Progenitor cell of endocrine pancreas (in vitro differentiated cells): Measurements from ENCODE around the gene PGD. TPM values are rescaled to one million over a fixed set of nuclear protein-coding genes. Genes with fewer than 3 reads are reported as not detected.
A peak's percentile ranks its signal among the peaks of the same experiment; 100 is the strongest.
"Not testable (repeated sequence)": the region's sequence is repeated elsewhere in the genome, so short reads cannot be mapped to it uniquely, and the experiment has no call there.

Source experiments
- DNase-seq: peaks from one replicate; pipeline ENCODE4 v3.0.0; 2021; ENCODE audit warnings: low spot score; ENCODE audit not compliant: unreplicated experiment
- H3K27ac Mint-ChIP-seq: 2 replicates; pipeline ENCODE4 v1.8.0; 2021; ENCODE audit warnings: mild to moderate bottlenecking, moderate library complexity, mixed read lengths
- H3K27me3 Mint-ChIP-seq: 2 replicates; pipeline ENCODE4 v1.8.0; 2021; ENCODE audit warnings: mixed read lengths
- H3K36me3 Mint-ChIP-seq: 2 replicates; pipeline ENCODE4 v1.8.0; 2022; ENCODE audit warnings: mixed read lengths; ENCODE audit not compliant: insufficient read depth
- H3K4me1 Mint-ChIP-seq: 2 replicates; pipeline ENCODE4 v1.8.0; 2021; ENCODE audit warnings: low read depth, mixed read lengths
- H3K4me3 Mint-ChIP-seq: 2 replicates; pipeline ENCODE4 v1.8.0; 2021; ENCODE audit warnings: low read depth, mild to moderate bottlenecking, moderate library complexity, mixed read lengths
- H3K9me3 Mint-ChIP-seq: 2 replicates; pipeline ENCODE4 v1.8.0; 2021; ENCODE audit warnings: low read depth, mixed read lengths
- total RNA-seq: library from RNA; stranded (reverse); gene quantifications from 2 replicates; pipeline ENCODE4 v1.2.1, GENCODE V29; 2021
- TF ChIP-seq, protein P1 (sequence below): fragments of 200-600 bp; sonication (generic); IDR thresholded peaks from one replicate; pipeline ENCODE4 v1.5.0; 2021; ENCODE audit warnings: antibody characterized with exemption, mild to moderate bottlenecking; ENCODE audit not compliant: unreplicated experiment

Gene PGD
- total RNA-seq, 1 donor from 2014 or later: 263 TPM

DNA sequence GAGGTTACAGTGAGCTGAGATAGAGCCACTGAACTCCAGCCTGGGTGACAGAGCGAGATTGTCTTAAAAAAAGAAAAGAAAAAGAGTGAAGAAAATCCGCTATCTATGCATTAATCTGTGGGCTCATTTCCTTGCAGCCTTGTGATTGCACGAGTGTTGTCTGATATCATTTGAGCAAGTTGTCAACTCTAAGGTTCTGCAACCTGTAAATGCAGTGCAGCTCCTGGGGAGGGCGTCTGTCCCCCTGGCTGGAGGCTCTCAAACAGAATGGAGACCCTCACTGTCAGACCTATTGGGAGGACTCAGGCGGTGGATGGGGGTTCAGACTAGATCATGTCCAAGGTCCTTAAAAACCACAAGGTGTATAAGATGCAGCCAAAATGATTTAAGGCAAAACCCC, 57.2 kb downstream of the PGD start:
- TF ChIP-seq, protein P1, sequence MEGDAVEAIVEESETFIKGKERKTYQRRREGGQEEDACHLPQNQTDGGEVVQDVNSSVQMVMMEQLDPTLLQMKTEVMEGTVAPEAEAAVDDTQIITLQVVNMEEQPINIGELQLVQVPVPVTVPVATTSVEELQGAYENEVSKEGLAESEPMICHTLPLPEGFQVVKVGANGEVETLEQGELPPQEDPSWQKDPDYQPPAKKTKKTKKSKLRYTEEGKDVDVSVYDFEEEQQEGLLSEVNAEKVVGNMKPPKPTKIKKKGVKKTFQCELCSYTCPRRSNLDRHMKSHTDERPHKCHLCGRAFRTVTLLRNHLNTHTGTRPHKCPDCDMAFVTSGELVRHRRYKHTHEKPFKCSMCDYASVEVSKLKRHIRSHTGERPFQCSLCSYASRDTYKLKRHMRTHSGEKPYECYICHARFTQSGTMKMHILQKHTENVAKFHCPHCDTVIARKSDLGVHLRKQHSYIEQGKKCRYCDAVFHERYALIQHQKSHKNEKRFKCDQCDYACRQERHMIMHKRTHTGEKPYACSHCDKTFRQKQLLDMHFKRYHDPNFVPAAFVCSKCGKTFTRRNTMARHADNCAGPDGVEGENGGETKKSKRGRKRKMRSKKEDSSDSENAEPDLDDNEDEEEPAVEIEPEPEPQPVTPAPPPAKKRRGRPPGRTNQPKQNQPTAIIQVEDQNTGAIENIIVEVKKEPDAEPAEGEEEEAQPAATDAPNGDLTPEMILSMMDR: no peak
- Mint-ChIP-seq H3K4me1 (no peaks in the 10 kb centered on the region), H3K27ac (no peak overlapping the region), H3K4me3 (no peak overlapping the region), H3K36me3 (peaks cover 8% of the 10 kb centered on the region), H3K27me3 (peaks cover 2% of the 10 kb centered on the region), H3K9me3 (no peaks in the 10 kb centered on the region)
- DNase-seq: no peak

DNA sequence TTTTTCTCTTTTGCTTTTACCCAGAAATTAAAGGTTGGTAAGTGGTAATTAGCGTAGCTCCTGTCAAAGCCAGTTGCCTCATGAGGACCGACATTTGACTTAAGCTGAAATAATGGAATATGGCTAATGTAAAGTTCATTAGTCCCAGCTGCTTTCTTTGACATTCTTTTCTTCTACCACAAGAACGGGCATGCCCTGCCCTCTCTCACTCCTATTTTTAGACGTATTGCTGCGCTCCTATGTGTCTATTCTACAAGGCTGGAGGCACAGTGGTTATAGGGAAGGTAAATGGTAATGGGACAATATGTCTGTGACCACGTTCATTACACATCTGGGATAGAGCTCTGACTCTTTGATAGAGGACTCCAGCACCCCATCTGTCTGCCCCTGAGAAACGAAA, 57.8 kb downstream of the PGD start:
- H3K4me1 Mint-ChIP-seq: no peaks in the 10 kb centered on the region
- TF ChIP-seq, protein P1: no peak
- H3K27ac Mint-ChIP-seq: peak overlapping the region; percentile 74
- no peaks in the 10 kb centered on the region for H3K27me3 Mint-ChIP-seq
- DNase-seq: no peak
- H3K4me3 Mint-ChIP-seq: no peak overlapping the region
- H3K9me3 Mint-ChIP-seq: no peaks in the 10 kb centered on the region
- peaks cover 8% of the 10 kb centered on the region for H3K36me3 Mint-ChIP-seq

DNA sequence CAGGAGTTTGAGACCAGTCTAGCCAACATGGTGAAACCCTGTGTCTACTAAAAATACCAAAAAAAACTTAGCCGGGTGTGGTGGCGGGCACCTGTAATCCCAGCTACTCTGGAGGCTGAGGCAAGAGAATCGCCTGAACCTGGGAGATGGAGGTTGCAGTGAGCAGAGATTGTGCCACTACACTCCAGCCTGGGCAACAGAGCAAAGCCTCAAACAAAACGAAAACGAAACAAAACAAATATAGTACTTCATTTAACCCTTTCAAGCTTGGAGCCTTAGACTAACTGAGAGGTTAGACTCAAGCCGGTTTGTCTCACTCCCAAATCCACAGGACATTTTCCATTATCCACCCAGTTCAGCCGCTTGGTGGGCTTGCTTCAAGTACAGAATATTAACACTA, 58.6 kb downstream of the PGD start:
- H3K27me3 Mint-ChIP-seq, H3K4me3 Mint-ChIP-seq, H3K27ac Mint-ChIP-seq, H3K4me1 Mint-ChIP-seq, H3K36me3 Mint-ChIP-seq, H3K9me3 Mint-ChIP-seq, DNase-seq: not testable (repeated sequence)

DNA sequence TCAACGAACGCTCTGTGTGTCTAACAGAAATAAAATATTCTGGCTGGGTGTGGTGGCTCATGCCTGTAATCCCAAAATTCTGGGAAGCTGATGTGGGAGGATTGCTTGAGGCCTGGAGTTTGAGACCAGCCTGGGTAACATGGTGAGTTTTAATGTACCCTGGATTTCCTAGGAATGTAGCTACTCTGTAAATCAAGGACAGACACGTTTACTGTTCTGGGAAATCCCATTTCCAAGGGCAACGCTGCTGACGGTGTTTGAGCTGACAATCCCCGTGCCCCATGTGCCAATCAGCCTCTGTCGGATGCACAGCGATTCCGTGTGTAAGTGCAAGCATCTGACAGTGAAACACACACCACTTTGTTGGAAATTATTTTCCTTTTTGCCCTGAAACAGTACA, 59.0 kb downstream of the PGD start:
- Mint-ChIP-seq H3K4me3 (no peak overlapping the region), H3K9me3 (no peaks in the 10 kb centered on the region), H3K4me1 (no peaks in the 10 kb centered on the region), H3K36me3 (peaks cover 8% of the 10 kb centered on the region), H3K27me3 (no peaks in the 10 kb centered on the region), H3K27ac (no peak overlapping the region)
- DNase-seq: no peak
- TF ChIP-seq, protein P1: no peak

DNA sequence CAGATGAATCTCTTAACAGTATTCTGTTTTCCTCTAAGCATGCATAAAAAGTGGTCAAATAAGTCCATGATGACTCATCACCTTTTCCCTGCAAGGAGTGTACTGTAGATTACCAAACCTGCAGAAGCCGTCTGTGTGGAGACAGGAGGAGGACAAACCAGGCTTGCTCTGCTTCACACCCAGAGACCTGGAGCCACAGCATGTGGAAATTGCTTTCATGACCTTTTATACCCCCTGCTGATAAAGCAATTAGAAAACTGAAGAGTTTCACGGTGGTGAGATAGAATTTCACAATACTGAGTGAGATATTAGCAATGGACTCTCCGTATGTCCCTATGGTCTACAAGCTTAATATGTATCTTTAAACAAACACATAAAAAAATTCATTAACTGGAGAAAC, 60.3 kb downstream of the PGD start:
- Mint-ChIP-seq H3K4me1 (no peaks in the 10 kb centered on the region), H3K27ac (no peak overlapping the region), H3K36me3 (peaks cover 13% of the 10 kb centered on the region), H3K9me3 (no peaks in the 10 kb centered on the region), H3K27me3 (no peaks in the 10 kb centered on the region), H3K4me3 (no peak overlapping the region)
- no peak for DNase-seq
- TF ChIP-seq, protein P1: no peak

DNA sequence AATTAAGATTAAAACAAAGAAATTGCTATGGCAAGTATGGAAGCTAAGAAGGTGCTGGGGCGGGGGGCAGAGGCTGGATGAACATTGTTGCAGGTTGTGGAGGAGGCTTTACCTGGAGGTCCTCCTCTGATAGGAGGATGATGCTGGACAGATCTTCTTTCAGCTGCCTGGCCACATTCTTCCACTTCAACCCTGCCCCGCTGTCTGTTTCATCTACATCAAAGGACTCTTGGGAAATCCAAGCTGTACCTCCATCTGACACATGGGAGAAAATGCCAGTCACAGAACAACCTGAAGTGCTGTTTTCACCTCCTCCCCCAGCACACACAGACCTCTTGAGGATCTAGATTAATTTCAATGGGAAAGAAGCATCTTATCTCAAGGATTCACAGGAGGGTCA, 68.2 kb downstream of the PGD start:
- no peak overlapping the region for H3K27ac Mint-ChIP-seq

More for the DNA sequence above, 68.2 kb downstream of the PGD start:
- TF ChIP-seq, protein P1: no peak
- no peaks in the 10 kb centered on the region for H3K27me3 Mint-ChIP-seq
- peaks cover 20% of the 10 kb centered on the region for H3K36me3 Mint-ChIP-seq
- no peak overlapping the region for H3K4me3 Mint-ChIP-seq
- H3K9me3 Mint-ChIP-seq: no peaks in the 10 kb centered on the region
- DNase-seq: no peak
- H3K4me1 Mint-ChIP-seq: peaks cover 3% of the 10 kb centered on the region
